ENCODE results near the gene TM4SF1.

DNA sequence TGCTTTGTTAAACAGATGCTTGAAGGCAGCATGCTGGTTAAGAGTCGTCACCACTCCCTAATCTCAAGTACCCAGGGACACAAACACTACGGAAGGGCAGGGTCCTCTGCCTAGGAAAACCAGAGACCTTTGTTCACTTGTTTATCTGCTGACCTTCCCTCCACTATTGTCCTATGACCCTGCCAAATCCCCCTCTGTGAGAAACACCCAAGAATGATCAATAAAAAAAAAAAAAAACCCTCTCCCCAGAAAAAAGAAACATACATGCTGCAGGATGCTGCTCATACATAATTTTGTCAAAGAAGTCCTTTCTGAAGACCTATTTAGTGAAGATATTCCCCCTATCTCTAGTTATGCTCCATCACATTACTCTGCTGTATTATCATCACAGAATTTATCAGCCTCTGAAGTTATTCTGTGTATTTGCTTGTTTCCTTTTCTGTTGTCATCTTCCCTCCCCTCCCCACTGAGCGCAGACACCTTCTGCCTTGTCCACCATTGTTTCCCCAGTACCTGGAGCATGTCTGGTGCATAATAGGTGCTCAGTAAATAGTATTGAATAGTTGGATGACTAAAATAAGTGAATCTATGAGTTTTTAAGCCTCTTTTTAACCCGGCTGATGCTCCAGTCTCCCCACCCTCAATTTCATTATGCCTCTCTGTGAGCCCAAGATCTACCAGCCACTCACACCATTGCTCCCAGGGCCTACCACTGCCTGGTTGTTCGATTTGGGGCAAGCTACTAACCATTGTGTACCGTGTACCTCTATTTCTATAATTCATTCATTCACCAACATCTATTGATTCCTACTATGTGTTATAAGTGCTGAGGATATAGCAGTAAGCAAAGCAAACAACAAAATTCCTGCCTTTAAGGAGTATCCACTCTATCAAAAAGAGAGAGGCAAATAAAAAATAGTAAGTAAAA lies 4.0 kb upstream of the TM4SF1 start:
- TF ChIP-seq, protein P1, sequence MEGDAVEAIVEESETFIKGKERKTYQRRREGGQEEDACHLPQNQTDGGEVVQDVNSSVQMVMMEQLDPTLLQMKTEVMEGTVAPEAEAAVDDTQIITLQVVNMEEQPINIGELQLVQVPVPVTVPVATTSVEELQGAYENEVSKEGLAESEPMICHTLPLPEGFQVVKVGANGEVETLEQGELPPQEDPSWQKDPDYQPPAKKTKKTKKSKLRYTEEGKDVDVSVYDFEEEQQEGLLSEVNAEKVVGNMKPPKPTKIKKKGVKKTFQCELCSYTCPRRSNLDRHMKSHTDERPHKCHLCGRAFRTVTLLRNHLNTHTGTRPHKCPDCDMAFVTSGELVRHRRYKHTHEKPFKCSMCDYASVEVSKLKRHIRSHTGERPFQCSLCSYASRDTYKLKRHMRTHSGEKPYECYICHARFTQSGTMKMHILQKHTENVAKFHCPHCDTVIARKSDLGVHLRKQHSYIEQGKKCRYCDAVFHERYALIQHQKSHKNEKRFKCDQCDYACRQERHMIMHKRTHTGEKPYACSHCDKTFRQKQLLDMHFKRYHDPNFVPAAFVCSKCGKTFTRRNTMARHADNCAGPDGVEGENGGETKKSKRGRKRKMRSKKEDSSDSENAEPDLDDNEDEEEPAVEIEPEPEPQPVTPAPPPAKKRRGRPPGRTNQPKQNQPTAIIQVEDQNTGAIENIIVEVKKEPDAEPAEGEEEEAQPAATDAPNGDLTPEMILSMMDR (optimal IDR thresholded peaks at IDR 0.05 in 1 of 3, IDR thresholded peaks at IDR 0.05 in 1 of 3, conservative IDR thresholded peaks at IDR 0.05 in 1 of 3; ENCODE audit: extremely low read depth in 1 of 3, insufficient read depth in 2 of 3, low read length in 3 of 3), result no peak
- no peak for TF ChIP-seq EZH2 (IDR thresholded peaks at IDR 0.05; ENCODE audit: low read length)

Measured in keratinocyte (primary cell).